ENCODE results near the gene GNPDA1.
A peak's percentile ranks its signal among the peaks of the same experiment; 100 is the strongest.

The GNPDA1 gene

DNA sequence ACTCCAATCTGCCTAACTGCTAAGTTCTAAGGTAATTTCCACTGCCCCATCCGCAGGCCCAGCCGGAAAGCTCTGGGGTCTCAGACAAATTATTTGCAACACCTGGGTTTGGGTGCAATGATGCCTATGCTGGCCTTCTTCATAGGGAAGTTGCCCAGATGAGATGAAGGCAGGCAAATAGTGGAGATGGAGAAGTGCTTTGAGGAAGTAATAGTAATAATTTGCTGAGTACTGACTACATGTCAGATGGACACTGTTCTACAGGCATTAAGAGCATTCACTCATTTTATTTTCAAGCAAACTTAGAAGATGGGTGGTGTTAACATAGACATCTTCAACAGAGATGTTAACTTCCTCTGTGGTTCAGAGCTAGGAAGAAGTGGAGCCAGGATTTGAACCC lies 58.6 kb downstream of the GNPDA1 start:
- in situ Hi-C loops (cut with MboI; ENCODE audit: low pct_unique_long_range_greater_than_20kb, low sequenced_read_pairs, unreplicated experiment) = loop anchor here (25.0 kb wide), 1 partner anchor 267 kb away; the partner anchor contains the start of gene ARAP3
- no peak for DNase-seq (ENCODE audit: low spot score)
- TF ChIP-seq, protein P1, sequence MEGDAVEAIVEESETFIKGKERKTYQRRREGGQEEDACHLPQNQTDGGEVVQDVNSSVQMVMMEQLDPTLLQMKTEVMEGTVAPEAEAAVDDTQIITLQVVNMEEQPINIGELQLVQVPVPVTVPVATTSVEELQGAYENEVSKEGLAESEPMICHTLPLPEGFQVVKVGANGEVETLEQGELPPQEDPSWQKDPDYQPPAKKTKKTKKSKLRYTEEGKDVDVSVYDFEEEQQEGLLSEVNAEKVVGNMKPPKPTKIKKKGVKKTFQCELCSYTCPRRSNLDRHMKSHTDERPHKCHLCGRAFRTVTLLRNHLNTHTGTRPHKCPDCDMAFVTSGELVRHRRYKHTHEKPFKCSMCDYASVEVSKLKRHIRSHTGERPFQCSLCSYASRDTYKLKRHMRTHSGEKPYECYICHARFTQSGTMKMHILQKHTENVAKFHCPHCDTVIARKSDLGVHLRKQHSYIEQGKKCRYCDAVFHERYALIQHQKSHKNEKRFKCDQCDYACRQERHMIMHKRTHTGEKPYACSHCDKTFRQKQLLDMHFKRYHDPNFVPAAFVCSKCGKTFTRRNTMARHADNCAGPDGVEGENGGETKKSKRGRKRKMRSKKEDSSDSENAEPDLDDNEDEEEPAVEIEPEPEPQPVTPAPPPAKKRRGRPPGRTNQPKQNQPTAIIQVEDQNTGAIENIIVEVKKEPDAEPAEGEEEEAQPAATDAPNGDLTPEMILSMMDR (IDR thresholded peaks at IDR 0.05; ENCODE audit: extremely low read depth, insufficient read depth, missing control alignments) = no peak

DNA sequence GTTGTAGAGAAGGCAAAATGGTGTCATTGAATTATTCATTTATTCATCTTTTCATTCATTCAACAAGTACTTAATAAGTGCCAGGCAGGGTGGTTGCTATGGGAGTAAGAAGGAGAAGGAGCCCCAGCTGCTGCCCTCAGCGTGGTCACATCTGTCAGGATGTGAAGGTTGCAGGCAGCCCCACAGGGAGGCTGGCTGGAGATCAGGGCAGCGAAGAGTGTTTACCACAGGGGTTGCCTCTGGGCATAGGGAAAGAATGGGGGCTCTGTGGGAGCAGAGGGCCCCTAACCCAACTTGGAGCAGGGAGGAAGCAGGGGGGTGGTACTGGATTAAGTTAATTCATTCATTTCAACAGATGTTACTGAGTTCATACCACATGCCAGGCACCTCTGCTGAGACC lies 60.8 kb downstream of the GNPDA1 start:
- TF ChIP-seq, protein P1 (IDR thresholded peaks at IDR 0.05; ENCODE audit: extremely low read depth, insufficient read depth, missing control alignments) = no peak
- in situ Hi-C loops (cut with MboI; ENCODE audit: low pct_unique_long_range_greater_than_20kb, low sequenced_read_pairs, unreplicated experiment) = loop anchor here (25.0 kb wide), 1 partner anchor 265 kb away; the partner anchor contains the start of gene ARAP3
- no peak for DNase-seq (ENCODE audit: low spot score)

DNA sequence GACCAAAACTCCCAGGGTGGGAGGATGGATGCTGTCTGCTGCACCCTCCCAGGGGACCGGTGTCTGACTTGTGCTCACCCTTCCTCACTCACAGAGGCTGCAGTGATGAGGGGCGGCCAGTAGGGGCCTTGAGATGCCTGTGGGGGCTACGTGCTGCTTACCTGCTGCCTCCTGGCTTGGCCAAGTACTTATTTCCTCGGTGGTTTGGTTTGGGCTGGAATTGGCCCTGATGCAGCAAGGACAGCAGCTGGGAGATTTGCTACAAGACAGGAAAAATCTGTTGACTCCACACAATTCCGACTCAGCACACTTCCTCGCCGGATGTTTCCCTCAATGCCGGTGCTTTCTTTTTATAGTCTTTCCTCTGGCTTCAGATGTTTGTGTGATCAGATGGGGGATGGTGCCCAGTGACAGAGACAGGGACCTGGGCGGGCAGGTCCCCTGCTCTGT lies 61.5 kb downstream of the GNPDA1 start:
- in situ Hi-C loops (cut with MboI; ENCODE audit: low pct_unique_long_range_greater_than_20kb, low sequenced_read_pairs, unreplicated experiment) = loop anchor here (25.0 kb wide), 1 partner anchor 264 kb away; the partner anchor contains the start of gene ARAP3
- TF ChIP-seq, protein P1 (IDR thresholded peaks at IDR 0.05; ENCODE audit: extremely low read depth, insufficient read depth, missing control alignments) = peak; percentile 54
- peak; percentile 73 for DNase-seq (ENCODE audit: low spot score)
